NCI-H2171 treated with DMSO at 0.1 percent for 48 hours (cell line): ENCODE data around the gene LCP2.
A peak's percentile ranks its signal among the peaks of the same experiment; 100 is the strongest.
"Not testable (repeated sequence)": the region's sequence is repeated elsewhere in the genome, so short reads cannot be mapped to it uniquely, and the experiment has no call there.

Source experiments
- DNase-seq: peaks from one replicate; lab custom pipeline; 2025; lab: John Stamatoyannopoulos, UW

The LCP2 gene

GRCh38 chr5:170248172-170248930 is 49.2 kb downstream of the LCP2 start:
- no peak for DNase-seq

GRCh38 chr5:170247363-170247762 is 50.2 kb downstream of the LCP2 start:
- no peak for DNase-seq

GRCh38 chr5:170246126-170246870 is 51.3 kb downstream of the LCP2 start:
- no peak for DNase-seq

- not testable (repeated sequence) for DNase-seq
Measured at GRCh38 chr5:170245436-170245835, 52.1 kb downstream of the LCP2 start.

GRCh38 chr5:170238456-170239196 is 59.0 kb downstream of the LCP2 start:
- no peak for DNase-seq

GRCh38 chr5:170235876-170236864 is 61.4 kb downstream of the LCP2 start:
- no peak for DNase-seq

GRCh38 chr5:170233358-170233892 is 64.2 kb downstream of the LCP2 start:
- DNase-seq: no peak

- no peak for DNase-seq
Measured at GRCh38 chr5:170232786-170233185, 64.8 kb downstream of the LCP2 start, which contains the start of gene C5orf58. TSS of gene C5orf58 (plus strand) at chr5:170232985. CDS start at chr5:170234977, 1,992 bp downstream.

- no peak for DNase-seq
Measured at GRCh38 chr5:170228762-170229435, 68.7 kb downstream of the LCP2 start.

- no peak for DNase-seq
Measured at GRCh38 chr5:170226661-170227060, 70.9 kb downstream of the LCP2 start.

- no peak for DNase-seq
Measured at GRCh38 chr5:170226129-170226615, 71.4 kb downstream of the LCP2 start.

- DNase-seq: peak; percentile 49
Measured at GRCh38 chr5:170225326-170226128, 72.0 kb downstream of the LCP2 start.

GRCh38 chr5:170223906-170224305 is 73.7 kb downstream of the LCP2 start:
- DNase-seq: no peak

GRCh38 chr5:170223360-170223759 is 74.2 kb downstream of the LCP2 start:
- no peak for DNase-seq

GRCh38 chr5:170221327-170221741 is 76.2 kb downstream of the LCP2 start:
- no peak for DNase-seq

- no peak for DNase-seq
Measured at GRCh38 chr5:170220191-170220590, 77.4 kb downstream of the LCP2 start.

GRCh38 chr5:170219615-170220014 is 78.0 kb downstream of the LCP2 start:
- DNase-seq: no peak

- DNase-seq: peak; percentile 71
Measured at GRCh38 chr5:170218726-170219125, 78.9 kb downstream of the LCP2 start.

GRCh38 chr5:170217831-170218230 is 79.7 kb downstream of the LCP2 start:
- no peak for DNase-seq
